HG03521 (cell line): Measurements from ENCODE around the gene MVB12B.

ENCODE experiments used
- ATAC-seq: cut with Tn5 transposase; IDR thresholded peaks from one replicate; pipeline ENCODE4 v1.9.1; 2021; ENCODE audit warnings: mild to moderate bottlenecking, moderate library complexity; ENCODE audit not compliant: unreplicated experiment

The MVB12B gene

DNA sequence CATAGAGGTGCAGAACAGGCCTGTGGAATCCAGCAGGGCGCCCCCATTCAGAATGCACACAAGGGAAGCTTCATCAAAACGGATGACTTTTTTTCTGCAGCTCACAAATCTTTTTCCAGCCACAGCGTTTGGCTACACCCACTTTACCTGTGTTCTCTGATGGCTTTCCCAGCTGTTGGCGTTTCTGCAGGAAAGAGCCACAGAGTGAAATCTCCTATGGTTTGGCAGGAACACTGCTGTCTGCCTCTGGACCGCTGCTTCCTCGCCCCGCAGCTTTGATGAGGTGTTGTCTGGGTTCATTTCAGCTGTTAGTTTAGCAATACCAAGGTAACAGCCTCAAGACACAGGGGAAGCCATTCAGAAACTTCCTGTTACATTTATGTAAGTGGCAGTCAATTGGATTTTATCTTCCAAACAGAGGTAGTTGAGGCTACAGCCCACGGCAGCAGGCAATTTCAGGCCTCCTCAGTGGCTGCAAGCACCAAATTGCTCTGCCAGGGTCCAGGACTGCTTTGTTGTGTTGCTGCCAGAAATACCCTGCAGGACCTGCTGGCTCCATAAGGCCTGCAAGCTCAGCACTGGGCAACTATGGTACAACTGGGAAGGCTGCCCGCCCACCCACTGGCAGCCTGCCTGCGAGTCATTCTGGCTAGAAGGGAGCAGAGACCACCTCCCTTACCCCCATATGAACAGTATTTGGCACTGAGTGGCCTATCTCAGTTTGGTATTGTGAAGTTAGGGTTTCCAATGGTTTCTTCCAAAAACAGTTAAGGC, 96.7 kb downstream of the MVB12B start:
- no peak for ATAC-seq

DNA sequence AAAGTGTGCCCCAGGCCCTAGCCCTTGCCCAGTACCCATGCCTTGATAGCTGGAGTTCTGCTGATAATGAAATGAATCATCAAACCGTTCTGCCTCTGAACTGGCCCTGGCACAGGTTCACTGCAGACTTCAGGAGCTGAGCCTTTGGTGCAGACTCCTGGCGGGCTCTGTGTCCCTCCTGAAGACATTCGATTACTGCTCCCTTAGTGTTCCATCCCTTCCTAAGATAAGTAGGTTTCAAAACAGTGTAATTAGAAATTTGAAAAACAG, 97.2 kb downstream of the MVB12B start:
- ATAC-seq, result no peak

DNA sequence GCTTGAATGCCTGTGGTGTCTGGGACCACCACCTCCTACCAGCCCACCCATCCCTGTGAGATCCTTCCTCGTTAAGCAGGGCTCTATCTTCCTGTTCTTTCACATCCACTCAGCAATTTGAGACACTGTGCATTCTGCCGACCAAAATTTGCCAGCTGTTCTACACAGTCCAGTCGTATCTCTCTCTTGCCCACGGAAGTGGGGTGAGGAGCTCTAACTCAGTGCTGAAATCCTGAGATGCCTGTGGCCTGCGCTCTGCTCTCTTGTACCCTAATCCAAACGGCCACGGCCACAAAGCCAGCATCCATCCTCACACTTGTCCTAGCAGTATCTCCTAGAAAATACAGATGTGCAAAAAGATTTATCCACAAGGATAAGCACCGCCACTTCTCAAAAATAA, 97.9 kb downstream of the MVB12B start:
- no peak for ATAC-seq

DNA sequence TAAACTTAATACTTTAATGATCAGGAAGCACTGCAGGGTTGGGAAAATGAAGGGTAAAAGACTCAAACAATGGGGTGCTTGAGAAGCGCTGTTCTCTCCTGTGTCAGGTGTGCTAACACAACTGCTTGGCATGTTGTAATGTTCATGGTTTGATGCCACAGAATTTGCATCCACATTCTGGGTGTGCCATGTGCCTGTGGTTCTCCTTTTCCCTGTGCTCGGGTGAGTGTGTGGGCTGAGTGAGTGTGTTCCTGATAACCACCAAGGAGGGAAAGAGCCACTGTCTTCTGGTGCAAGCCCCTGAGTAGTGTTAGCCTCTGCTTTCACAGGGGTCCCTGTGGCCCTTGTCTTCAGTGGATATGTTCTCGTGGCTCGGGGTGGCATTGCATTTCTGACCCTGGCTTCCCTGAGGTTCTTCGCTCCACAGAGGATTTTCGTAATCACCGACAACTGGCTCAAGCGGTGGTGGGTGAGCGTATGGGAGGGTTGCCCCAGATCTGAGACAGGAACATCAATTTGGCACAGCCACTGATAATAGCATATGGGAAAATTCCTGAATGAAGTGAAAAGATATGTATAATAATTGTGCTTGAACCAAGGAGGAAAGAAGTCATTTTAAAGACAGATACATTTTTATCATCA, 102.0 kb downstream of the MVB12B start:
- no peak for ATAC-seq

DNA sequence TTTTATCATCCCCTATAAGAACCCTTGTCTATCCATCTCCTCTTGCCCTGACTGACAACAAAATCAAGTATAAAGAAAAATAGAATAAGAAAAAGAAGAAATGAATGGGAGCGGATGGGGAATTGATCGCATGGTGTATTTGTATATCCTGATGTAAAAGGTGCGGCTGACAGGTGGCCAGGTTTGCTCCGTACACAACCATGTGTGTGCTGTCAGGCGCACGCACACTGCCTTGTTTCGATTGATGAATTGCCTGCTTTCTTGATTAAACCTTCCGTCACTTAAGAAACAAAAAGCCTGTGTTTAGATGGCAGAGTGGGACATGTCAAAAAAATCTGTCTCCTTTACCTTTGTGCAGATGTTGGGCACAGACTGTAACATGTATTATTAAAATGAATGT, 102.6 kb downstream of the MVB12B start:
- ATAC-seq, result no peak

DNA sequence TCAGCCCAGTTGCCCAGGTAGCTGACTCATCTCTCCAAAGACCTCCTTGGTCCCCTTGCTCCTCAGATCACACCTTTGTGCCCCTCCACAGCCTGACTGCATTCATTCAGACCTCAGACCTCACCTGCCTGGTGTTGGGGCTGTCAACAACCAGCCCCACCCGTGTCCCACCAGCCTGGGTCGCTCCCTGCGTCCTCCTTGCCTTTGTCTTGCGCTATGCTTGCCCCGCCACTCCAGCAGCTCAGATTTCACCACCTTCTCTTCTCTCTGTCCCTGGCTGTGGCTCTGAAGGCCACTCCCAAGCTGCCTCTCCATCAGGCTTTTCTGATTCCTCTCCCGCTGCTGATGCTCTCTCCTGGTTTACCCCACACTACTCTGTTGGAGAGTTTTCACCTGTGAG, 103.5 kb downstream of the MVB12B start:
- no peak for ATAC-seq

DNA sequence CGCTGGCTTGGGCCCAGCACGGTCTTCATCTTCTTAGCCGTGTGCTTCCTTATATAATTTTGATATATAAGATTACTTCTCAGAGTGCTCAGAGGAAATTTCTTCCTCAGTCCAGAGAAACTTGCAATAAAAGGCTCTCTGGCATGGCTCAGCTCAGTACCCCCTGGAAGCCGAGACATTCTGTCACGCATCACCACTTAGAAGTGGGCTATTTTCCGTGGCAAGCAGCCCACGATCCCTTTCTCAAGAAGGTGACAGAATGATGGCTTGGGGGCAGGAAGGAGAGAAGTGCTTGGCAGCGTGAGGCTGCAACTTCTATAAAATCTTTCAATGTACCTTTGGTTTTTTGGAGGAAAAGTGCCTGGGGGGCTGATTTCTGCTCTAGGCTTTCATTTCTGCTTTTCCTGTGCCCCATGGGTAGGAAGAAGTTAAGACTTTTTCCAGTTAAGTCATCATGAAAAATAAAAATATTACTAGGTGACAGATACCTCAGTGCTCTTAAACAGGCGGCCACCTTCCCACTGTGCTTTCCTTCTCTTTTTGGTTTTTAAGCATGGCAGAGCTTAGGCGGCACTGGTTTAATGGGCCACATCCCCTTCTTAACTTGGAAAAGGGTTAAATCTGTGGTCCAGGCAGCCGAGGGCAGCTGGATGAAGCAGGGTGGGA, 104.6 kb downstream of the MVB12B start:
- ATAC-seq, result no peak

DNA sequence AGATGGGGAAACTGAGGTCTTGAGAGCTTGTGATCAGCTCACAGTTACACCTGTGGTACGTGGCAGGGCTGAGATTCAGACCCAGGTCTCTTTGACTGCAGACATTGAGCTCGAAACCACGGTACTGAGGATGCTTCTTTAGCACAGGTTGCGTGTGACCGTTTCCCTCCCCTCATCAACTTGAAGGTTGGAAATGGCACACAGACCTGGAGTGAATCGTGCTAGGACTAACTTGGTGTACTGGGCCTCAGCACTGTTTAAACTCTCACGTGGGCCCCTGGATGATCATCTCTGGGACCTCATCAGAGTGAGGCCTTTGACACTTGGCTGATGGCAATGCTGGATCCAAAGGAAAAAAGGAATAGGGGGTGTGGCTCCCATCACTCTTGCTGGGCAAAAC, 106.0 kb downstream of the MVB12B start:
- ATAC-seq, result no peak

DNA sequence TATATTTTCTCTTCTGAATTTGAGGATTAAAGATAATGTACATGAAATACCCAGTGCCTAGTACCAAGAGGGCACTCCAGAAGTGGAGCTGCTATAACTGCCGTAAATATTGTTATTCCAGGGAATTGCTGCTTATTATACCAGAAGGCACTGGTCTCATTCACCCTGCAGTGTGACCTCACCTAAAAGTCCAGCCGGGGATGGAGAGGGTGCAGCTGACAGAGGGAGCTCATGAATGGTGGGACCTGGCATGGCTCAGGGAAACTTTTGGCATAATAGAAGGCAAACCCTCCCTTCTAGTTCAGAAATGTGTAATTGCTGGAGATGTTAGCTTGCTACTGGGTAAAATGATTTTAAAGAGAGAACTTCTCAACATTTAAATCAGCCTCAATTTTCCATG, 108.5 kb downstream of the MVB12B start:
- ATAC-seq, result no peak

DNA sequence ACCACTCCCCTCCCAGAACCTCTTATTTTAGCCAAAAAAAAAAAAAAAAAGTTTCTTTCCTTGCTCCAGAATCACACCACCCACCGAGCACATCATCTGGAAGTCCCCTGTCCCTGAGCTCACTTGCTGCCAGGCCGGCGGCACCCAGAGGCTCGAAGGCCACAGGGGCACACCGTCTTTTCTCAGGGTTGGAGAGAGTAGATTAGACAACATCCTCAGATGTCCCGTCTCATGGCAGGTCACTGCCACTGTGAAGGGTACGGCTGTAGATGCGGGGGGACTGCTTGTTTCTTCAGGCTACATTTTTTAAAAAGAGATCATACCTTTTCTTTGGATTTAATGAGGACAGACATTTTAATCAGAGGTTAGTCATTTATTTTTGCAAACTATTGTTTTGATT, 109.0 kb downstream of the MVB12B start:
- ATAC-seq, result no peak

DNA sequence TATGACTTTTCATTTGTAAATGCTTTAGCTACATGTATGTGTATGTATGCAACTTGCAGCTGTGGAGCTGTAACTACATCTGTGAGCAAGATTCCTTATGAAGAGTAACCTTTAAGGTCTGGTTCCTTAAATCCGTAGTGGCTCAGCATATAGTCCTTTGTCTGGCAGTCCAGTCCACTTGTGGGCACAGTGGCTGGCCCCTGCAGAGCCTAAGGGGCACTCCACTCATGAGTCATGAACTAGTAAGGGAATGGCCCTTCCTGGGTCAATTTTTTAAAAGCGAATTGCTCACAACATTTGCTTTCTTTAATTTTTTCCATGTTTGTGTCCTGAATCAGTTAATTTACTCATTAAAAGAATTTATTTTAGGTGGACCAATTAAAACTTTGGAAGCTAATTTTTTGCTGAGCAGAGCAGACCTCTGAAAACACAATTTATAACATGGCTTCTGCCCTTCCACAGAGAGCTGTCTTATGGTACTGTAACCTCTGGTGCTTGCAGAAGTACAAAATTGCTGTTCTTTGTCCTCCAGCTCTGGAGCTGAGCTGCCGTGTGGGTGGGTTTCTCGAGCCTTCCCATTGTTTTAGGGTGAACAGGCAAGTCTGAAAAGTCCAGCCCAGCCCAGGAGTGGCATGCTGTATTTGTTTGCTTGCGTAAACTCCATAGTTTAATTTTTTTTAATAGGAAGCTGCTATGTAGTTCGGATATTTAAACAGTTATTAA, 110.1 kb downstream of the MVB12B start:
- no peak for ATAC-seq

DNA sequence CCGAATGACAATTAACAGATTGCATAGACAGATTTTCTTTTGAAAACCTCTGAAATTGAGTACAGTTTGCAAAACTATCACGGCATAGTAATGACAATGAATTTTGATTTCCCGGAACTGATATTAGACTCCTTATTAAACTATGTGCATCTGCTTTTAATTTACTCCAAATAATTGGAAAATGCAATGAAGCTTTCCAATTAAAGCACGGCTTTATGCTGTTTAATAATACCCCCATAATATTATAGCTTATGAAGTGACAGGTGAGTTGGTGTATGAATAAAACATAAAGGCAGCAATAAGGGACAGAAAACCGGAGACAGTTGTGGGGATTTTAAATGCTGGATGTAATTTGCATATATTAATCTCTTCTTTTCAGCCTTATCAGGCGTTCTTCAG, 110.6 kb downstream of the MVB12B start:
- ATAC-seq, result no peak

DNA sequence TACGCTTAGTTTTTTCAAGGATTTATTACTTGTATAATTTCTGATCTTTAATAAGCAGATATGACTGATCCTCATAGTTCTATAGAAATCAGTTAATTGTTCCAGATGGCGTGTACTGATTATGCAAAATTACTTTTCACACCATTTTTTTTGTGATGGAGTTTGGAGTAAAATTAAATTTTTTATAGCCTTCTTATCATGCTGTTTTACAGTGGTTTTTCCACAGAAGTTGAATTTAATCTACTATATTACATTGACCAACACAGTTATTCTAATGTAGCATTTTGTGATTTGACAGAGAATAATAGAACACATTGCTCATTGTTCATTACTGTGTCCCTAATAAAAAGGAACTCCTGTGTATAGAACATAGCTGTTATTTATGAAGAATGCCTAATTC, 111.1 kb downstream of the MVB12B start:
- no peak for ATAC-seq

DNA sequence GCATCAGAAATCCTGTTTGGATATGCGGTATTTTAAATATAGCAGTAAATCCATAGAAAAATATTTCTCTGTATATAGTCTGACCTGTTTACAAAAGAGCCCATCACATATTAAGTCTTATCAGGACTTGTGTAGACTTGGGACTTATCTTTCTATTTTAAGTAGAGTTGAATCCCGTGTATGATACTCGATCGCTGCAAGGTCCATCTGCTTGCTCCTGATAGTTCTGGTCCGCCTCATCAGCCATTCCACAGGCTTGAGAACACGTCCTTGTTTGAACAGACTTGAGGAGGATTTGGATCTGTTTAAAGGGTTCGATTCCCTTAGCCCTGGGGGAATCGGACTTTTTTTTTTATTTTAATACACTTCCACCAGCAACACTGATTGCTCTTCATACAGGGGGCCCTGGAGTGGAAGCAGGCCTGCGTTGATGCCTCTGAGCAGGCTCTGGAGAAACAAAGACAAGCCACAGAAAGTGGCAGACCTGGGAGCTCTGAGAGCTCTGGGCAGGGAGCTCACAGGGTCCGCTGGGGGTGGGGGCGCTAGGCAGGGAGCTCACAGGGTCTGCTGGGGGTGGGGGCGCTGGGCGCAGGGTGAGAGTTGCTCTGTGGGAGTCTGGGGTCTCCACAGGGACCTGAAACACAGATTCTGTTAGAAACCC, 112.2 kb downstream of the MVB12B start:
- no peak for ATAC-seq

DNA sequence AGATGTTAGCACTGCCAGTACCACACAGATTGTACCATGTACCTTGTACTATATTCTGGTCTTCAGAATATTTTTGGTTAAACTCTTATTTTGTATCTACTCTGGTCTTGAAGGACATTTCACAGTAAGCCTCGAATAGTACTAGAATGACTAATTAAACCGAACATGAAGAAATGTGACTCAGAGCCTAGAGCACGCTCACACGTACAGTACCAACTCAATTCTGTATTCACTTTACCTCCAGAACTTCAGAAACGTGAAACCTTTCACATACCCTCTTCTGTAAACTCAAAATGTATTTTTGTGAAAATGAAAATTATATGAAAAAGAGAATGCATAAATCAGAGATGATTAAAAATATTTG, 112.8 kb downstream of the MVB12B start:
- no peak for ATAC-seq

DNA sequence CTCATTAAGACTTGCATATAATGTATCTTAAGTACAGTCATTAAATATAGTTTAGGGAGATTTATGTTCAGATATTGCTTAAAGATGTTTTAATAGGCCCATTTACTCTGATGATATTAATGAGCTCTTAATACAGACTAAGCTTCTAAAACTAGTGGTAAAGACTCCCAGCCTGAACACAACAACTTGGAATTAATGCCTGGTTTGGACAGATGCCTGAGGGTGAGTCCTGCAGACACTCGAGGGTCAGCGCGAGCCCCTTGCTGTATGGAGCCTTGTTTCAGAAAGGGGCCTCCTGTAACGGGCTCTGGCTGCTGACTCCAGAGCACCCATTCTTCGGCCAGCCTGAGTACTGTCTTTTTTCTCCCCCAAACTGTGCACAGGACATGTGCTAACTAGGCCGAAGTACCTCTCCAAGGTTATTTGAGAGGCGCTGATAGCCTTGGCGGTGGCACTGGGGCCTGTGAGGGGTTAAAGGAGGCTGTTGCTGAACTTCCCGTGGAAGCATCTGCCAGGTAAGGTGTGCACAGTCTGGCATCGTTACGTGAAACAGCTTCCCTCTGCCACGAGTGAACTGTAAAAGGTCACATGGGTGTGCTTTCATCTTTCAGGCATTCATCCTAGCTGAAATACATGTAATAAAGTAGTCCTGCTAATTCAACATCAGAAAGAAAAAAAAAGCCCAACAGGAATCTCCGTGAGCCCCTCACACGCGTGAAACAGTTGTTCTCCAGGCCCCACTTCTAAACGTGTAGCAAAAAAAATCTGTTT, 113.4 kb downstream of the MVB12B start:
- no peak for ATAC-seq

DNA sequence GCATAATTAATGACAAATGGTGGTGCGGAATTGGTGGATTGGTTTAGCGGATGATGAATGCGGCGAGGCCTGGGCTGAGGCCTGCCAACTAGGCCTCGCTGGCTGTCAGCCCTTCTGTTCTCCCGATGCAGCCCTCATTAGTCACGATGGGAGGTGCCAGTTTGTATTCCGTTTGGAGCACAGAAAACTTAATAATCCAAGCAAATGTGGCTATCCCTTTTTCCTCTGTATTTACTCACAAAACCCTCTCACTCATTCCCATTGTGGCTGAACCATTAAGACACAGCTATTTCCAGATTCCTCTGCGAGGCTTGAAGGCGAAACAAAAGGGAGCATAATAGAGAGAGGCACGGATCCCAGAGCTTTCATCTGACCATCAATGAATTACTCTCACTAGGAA, 114.3 kb downstream of the MVB12B start:
- ATAC-seq, result no peak

DNA sequence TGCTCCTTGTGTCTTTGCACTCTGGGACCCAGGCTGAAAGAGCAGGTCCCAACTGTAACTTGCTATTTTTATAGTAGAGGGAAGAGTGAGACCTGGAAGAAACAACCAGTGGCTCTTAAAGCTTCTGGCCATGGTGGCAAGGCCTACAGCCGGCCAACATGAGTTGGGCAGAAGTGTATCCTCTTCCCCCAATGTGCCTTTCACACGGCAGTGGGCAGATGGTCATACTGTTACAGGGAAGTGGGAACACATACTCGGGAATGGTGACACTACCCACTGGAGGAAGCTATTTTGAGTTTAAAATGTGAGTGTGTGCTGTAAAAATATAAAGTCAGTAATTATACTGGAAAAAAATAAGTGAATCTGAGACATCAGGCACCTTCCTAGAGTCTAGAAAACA, 116.0 kb downstream of the MVB12B start:
- no peak for ATAC-seq

DNA sequence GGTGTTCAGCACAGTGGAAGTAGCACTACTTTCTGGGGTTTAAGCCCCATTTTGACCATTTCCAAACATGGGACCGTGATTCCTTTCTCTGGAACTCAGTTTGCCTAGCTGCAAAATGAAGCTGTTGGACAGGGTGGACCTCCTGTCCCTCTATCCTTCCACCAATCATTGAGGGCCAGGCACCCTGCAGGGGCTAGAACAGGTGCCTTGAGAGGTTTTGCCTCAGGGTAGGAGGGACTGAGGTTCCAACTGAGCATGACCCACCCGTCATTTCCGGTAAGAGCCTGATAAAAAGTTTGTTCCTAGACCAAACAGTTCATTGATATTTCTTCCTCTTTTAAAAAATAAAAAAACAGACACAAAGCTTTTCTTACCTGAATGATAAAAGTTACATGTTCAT, 116.5 kb downstream of the MVB12B start:
- no peak for ATAC-seq

DNA sequence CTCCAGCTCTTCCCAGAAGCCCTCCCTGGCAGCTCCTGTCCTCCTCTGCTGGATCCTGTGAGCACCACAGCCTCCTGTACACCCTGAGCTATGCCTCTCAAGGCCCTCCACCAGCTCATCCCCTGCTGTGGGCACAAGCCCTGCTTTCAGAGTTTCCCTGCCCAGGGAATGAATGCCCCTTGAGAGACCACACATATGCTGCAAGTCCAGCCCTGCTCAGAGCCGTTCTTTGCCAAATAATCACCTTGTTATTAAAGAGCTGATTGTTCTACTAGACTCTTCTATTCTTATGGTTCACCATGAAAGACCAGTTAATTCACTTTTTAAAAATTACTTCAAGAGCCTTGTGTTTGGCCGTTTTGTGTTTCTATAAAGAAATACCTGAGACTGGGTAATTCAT, 121.5 kb downstream of the MVB12B start:
- ATAC-seq, result no peak
